ENCODE results near the gene EGFL7. TPM values are rescaled to one million over a fixed set of nuclear protein-coding genes. Genes with fewer than 3 reads are reported as not detected.

The EGFL7 gene
- total and polyA plus RNA-seq, 2 of the 13 experiments (the other 11 are each of a cell fraction or from before 2014, with no cell fraction given): 0.20 to 5.1 TPM

DNA sequence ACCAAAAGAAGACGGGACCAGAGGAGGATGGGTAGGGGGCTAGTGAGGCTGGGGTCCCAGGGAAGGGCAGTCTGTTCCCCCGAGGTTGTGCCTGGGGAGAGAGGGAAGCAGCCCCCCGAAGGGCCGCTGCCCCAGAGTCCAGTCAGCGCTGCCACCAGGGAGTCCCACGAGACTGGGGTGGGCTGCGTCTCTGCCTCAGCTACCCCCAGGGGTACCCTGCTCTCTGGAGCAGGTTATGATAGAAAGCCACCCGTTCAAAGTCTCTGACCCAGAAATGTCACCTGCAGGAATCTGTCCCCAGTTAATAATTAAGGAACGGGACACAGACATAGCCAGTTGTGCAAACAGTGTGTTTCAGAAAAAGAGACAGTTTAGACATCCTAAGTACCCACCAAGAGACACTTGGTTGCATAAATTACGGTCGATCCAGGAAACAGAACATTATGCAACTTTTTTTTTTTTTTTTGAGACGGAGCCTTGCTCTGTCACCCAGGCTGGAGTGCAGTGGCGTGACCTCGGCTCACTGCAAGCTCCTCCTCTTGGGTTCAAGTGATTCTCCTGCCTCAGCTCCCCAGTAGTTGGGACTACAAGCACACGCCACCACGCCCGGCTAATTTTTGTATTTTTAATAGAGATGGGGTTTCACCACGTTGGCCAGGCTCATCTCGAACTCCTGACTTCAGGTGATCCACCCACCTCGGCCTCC lies 35.3 kb downstream of the EGFL7 start (continued):
- TF ChIP-seq POLR2G (IDR thresholded peaks at IDR 0.05; ENCODE audit: low read depth, low read length) (no peak), ZNF160 (CRISPR knock-in tag; IDR thresholded peaks at IDR 0.05) (0 out of 2 replicates have a peak, but pooled peaks have one; percentile 56), RXRA (CRISPR knock-in tag; IDR thresholded peaks at IDR 0.05) (peak; percentile 38; the same call in 1 of the 2 replicates), BHLHE40 (IDR thresholded peaks at IDR 0.05; ENCODE audit: low read length) (no peak), ARID2 (CRISPR knock-in tag; IDR thresholded peaks at IDR 0.05; ENCODE audit: borderline replicate concordance) (no peak), ZZZ3 (CRISPR knock-in tag; IDR thresholded peaks at IDR 0.05; ENCODE audit: borderline replicate concordance) (no peak), TSC22D2 (CRISPR knock-in tag; IDR thresholded peaks at IDR 0.05; ENCODE audit: borderline replicate concordance) (no peak), ZNF503 (CRISPR knock-in tag; IDR thresholded peaks at IDR 0.05) (peak; percentile 72), STAT5B (CRISPR knock-in tag; IDR thresholded peaks at IDR 0.05) (no peak), JUN (CRISPR knock-in tag; IDR thresholded peaks at IDR 0.05) (0 out of 2 replicates have a peak, but pooled peaks have one; percentile 44), TCF7 (IDR thresholded peaks at IDR 0.05; ENCODE audit: low read depth) (peak; percentile 20; the same call in 1 of the 2 replicates), SALL1 (CRISPR knock-in tag; IDR thresholded peaks at IDR 0.05) (peak; percentile 8; the same call in 1 of the 2 replicates), ZFP36L2 (CRISPR knock-in tag; IDR thresholded peaks at IDR 0.05) (no peak), CAMTA2 (CRISPR knock-in tag; IDR thresholded peaks at IDR 0.05; ENCODE audit: borderline replicate concordance) (no peak), ZNF124 (CRISPR knock-in tag; IDR thresholded peaks at IDR 0.05) (0 out of 2 replicates have a peak, but pooled peaks have one; percentile 52), ZKSCAN8 (CRISPR knock-in tag; IDR thresholded peaks at IDR 0.05; ENCODE audit: borderline replicate concordance) (no peak), MIER2 (CRISPR knock-in tag; IDR thresholded peaks at IDR 0.05) (no peak), SMYD3 (CRISPR knock-in tag; IDR thresholded peaks at IDR 0.05) (no peak), NCOR1 (IDR thresholded peaks at IDR 0.05; ENCODE audit: borderline replicate concordance, low read length) (peak; percentile 59; the same call in 1 of the 2 replicates)
- TF ChIP-seq, protein P1, sequence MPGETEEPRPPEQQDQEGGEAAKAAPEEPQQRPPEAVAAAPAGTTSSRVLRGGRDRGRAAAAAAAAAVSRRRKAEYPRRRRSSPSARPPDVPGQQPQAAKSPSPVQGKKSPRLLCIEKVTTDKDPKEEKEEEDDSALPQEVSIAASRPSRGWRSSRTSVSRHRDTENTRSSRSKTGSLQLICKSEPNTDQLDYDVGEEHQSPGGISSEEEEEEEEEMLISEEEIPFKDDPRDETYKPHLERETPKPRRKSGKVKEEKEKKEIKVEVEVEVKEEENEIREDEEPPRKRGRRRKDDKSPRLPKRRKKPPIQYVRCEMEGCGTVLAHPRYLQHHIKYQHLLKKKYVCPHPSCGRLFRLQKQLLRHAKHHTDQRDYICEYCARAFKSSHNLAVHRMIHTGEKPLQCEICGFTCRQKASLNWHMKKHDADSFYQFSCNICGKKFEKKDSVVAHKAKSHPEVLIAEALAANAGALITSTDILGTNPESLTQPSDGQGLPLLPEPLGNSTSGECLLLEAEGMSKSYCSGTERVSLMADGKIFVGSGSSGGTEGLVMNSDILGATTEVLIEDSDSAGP (CRISPR knock-in tag; IDR thresholded peaks at IDR 0.05; ENCODE audit: borderline replicate concordance): no peak
- TF ChIP-seq, protein P2, sequence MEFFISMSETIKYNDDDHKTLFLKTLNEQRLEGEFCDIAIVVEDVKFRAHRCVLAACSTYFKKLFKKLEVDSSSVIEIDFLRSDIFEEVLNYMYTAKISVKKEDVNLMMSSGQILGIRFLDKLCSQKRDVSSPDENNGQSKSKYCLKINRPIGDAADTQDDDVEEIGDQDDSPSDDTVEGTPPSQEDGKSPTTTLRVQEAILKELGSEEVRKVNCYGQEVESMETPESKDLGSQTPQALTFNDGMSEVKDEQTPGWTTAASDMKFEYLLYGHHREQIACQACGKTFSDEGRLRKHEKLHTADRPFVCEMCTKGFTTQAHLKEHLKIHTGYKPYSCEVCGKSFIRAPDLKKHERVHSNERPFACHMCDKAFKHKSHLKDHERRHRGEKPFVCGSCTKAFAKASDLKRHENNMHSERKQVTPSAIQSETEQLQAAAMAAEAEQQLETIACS (CRISPR knock-in tag; IDR thresholded peaks at IDR 0.05): no peak
- TF ChIP-seq, protein P3, sequence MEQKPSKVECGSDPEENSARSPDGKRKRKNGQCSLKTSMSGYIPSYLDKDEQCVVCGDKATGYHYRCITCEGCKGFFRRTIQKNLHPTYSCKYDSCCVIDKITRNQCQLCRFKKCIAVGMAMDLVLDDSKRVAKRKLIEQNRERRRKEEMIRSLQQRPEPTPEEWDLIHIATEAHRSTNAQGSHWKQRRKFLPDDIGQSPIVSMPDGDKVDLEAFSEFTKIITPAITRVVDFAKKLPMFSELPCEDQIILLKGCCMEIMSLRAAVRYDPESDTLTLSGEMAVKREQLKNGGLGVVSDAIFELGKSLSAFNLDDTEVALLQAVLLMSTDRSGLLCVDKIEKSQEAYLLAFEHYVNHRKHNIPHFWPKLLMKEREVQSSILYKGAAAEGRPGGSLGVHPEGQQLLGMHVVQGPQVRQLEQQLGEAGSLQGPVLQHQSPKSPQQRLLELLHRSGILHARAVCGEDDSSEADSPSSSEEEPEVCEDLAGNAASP (CRISPR knock-in tag; IDR thresholded peaks at IDR 0.05; ENCODE audit: borderline replicate concordance): peak; percentile 86

Measured in HepG2 (cell line).